ENCODE results near the gene CDC45.

GRCh38 chr22:19497245-19497644 is 17.5 kb downstream of the CDC45 start:
- TF ChIP-seq, protein P1, sequence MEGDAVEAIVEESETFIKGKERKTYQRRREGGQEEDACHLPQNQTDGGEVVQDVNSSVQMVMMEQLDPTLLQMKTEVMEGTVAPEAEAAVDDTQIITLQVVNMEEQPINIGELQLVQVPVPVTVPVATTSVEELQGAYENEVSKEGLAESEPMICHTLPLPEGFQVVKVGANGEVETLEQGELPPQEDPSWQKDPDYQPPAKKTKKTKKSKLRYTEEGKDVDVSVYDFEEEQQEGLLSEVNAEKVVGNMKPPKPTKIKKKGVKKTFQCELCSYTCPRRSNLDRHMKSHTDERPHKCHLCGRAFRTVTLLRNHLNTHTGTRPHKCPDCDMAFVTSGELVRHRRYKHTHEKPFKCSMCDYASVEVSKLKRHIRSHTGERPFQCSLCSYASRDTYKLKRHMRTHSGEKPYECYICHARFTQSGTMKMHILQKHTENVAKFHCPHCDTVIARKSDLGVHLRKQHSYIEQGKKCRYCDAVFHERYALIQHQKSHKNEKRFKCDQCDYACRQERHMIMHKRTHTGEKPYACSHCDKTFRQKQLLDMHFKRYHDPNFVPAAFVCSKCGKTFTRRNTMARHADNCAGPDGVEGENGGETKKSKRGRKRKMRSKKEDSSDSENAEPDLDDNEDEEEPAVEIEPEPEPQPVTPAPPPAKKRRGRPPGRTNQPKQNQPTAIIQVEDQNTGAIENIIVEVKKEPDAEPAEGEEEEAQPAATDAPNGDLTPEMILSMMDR (IDR thresholded peaks at IDR 0.05), result no peak
- TF ChIP-seq POLR2A (IDR thresholded peaks at IDR 0.05), result no peak

Data from testis (tissue), 2 donors.